Measurements from ENCODE around the gene TEX19. TPM values are rescaled to one million over a fixed set of nuclear protein-coding genes. Genes with fewer than 3 reads are reported as not detected.

The TEX19 gene
- total and polyA plus RNA-seq, 2 of the 8 experiments (the other 6 are each of a cell fraction or from before 2014, with no cell fraction given): 0.54 to 0.80 TPM

DNA sequence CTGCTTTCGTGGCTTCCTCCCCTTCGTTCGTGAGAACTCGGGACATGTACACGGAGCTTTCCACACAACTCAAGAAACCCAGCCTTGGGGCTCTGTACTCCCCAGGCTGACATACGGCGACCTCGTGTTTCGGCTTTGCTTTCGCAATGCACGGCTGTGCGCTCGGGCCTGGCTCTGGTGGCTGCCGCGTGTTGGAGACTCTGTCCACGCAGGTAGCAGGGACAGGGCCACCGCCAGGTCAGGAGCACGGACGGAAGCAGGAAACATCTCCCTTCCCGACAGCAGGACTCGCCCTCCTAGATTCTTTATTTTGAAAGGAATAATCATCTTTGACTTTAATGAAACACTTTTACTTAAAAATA, 29.9 kb downstream of the TEX19 start (continued):
- TF ChIP-seq, protein P1, sequence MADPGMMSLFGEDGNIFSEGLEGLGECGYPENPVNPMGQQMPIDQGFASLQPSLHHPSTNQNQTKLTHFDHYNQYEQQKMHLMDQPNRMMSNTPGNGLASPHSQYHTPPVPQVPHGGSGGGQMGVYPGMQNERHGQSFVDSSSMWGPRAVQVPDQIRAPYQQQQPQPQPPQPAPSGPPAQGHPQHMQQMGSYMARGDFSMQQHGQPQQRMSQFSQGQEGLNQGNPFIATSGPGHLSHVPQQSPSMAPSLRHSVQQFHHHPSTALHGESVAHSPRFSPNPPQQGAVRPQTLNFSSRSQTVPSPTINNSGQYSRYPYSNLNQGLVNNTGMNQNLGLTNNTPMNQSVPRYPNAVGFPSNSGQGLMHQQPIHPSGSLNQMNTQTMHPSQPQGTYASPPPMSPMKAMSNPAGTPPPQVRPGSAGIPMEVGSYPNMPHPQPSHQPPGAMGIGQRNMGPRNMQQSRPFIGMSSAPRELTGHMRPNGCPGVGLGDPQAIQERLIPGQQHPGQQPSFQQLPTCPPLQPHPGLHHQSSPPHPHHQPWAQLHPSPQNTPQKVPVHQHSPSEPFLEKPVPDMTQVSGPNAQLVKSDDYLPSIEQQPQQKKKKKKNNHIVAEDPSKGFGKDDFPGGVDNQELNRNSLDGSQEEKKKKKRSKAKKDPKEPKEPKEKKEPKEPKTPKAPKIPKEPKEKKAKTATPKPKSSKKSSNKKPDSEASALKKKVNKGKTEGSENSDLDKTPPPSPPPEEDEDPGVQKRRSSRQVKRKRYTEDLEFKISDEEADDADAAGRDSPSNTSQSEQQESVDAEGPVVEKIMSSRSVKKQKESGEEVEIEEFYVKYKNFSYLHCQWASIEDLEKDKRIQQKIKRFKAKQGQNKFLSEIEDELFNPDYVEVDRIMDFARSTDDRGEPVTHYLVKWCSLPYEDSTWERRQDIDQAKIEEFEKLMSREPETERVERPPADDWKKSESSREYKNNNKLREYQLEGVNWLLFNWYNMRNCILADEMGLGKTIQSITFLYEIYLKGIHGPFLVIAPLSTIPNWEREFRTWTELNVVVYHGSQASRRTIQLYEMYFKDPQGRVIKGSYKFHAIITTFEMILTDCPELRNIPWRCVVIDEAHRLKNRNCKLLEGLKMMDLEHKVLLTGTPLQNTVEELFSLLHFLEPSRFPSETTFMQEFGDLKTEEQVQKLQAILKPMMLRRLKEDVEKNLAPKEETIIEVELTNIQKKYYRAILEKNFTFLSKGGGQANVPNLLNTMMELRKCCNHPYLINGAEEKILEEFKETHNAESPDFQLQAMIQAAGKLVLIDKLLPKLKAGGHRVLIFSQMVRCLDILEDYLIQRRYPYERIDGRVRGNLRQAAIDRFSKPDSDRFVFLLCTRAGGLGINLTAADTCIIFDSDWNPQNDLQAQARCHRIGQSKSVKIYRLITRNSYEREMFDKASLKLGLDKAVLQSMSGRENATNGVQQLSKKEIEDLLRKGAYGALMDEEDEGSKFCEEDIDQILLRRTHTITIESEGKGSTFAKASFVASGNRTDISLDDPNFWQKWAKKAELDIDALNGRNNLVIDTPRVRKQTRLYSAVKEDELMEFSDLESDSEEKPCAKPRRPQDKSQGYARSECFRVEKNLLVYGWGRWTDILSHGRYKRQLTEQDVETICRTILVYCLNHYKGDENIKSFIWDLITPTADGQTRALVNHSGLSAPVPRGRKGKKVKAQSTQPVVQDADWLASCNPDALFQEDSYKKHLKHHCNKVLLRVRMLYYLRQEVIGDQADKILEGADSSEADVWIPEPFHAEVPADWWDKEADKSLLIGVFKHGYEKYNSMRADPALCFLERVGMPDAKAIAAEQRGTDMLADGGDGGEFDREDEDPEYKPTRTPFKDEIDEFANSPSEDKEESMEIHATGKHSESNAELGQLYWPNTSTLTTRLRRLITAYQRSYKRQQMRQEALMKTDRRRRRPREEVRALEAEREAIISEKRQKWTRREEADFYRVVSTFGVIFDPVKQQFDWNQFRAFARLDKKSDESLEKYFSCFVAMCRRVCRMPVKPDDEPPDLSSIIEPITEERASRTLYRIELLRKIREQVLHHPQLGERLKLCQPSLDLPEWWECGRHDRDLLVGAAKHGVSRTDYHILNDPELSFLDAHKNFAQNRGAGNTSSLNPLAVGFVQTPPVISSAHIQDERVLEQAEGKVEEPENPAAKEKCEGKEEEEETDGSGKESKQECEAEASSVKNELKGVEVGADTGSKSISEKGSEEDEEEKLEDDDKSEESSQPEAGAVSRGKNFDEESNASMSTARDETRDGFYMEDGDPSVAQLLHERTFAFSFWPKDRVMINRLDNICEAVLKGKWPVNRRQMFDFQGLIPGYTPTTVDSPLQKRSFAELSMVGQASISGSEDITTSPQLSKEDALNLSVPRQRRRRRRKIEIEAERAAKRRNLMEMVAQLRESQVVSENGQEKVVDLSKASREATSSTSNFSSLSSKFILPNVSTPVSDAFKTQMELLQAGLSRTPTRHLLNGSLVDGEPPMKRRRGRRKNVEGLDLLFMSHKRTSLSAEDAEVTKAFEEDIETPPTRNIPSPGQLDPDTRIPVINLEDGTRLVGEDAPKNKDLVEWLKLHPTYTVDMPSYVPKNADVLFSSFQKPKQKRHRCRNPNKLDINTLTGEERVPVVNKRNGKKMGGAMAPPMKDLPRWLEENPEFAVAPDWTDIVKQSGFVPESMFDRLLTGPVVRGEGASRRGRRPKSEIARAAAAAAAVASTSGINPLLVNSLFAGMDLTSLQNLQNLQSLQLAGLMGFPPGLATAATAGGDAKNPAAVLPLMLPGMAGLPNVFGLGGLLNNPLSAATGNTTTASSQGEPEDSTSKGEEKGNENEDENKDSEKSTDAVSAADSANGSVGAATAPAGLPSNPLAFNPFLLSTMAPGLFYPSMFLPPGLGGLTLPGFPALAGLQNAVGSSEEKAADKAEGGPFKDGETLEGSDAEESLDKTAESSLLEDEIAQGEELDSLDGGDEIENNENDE (IDR thresholded peaks at IDR 0.05; ENCODE audit: insufficient replicate concordance, low read length): no peak
- no peak for TF ChIP-seq CBX8 (IDR thresholded peaks at IDR 0.05; ENCODE audit: borderline replicate concordance, low read depth, low read length)
- TF ChIP-seq CTBP2 (IDR thresholded peaks at IDR 0.05; ENCODE audit: borderline replicate concordance, insufficient read depth, insufficient read length, low read length): no peak
- no peak for TF ChIP-seq NRF1 (IDR thresholded peaks at IDR 0.05; ENCODE audit: low read depth, low read length)
- TF ChIP-seq EGR1 (IDR thresholded peaks at IDR 0.05; ENCODE audit: borderline replicate concordance, low read depth, low read length): no peak
- TF ChIP-seq TAF7 (optimal IDR thresholded peaks at IDR 0.05; ENCODE audit: borderline replicate concordance, low read depth, low read length): no peak
- no peak for TF ChIP-seq SP4 (IDR thresholded peaks at IDR 0.05; ENCODE audit: low read length)
- no peak for TF ChIP-seq EP300 (IDR thresholded peaks at IDR 0.05; ENCODE audit: borderline replicate concordance in 1 of 2, low read depth in 2 of 2, low read length in 2 of 2)
